ENCODE results near the gene FAT2.

- TF ChIP-seq CTCF (conservative IDR thresholded peaks at IDR 0.05) (no peak), EZH2 (IDR thresholded peaks at IDR 0.05; ENCODE audit: low read depth) (no peak)
Measured at GRCh38 chr5:151611127-151611775, 20.1 kb upstream of the FAT2 start.

Data from PC-9 (cell line).